GM12874 (cell line): ENCODE measurements around the gene C4orf50.

Experiments
- CTCF ChIP-seq: IDR thresholded peaks from 2 replicates; pipeline ENCODE4 v1.5.1; 2011; ENCODE audit warnings: low read depth, mild to moderate bottlenecking, control low read depth, low read length, moderate library complexity; ENCODE audit not compliant: insufficient read depth

C4orf50 gene

DNA sequence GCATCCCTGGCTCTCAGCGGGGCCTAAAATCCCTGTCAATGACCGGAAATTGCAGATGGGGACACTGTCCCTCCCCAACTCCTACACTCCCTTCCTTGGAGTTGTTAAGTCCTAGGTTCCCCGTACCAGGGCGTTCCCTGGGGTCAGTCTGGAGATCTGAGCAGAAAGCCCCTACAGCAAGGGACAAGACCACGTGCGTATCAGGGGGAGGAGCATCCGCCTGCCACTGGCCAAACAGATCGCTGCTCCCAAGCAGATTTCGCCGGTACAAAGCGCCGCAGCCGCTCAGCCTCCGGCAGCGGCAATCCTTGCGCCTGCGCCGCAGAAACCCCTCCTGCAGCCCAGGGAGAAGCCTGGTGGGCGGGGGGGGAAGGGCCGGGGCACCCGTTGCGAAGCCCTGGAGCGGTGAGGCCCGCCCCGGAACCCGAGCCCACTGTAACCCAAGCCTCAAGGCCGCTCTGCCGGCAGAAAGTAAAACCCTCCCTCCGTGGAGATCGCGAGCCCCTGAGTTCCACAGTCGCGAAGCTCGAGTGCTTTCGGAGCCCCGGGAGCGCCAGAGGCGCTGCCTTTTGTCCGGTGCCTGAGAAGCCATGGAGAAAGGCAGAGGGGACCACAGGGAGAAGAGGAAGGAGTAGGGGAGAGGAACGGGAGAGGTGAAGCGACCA is 128.0 kb downstream of the C4orf50 start:
- no peak for TF ChIP-seq CTCF

GRCh38 chr4:5889002-5889696 is 129.1 kb downstream of the C4orf50 start:
- no peak for TF ChIP-seq CTCF

DNA sequence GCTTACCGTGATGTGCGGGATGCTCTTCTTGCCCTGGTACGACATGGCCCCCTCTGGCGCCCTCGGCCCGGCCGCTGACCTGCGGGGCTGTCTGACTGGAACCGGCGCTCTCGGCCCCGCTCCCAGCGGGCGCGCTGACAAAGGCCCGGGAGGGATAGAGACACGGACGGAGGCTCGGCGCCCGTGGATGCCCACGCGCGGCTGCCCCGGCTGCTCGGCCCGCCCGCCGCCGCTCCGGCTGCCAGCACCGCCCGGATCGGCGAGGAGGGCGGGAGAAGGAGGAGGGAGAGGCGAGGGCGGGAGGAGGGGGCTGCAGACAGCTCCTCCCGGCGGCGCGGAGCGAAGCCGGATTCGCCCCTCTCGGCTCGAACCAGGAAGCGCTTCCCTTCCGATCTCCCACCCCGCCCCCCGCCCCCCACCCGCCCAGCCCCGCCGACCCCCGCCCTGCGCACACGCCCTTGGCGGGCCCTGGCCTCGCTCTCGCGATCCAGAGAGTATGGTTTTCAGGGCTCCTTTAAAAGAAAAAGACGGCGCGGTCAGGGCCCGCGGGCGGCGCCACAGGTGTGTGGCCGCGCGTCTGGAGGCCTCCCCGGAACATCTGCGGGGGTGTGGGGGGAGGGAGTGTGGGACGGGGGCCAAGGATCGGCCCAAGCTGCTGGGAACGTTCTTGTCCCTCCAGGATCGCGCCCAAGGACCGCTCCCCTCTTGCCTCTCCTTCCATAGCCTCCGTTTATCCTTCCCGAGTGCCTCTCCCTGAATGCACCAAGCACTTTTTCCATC is 129.8 kb downstream of the C4orf50 start:
- no peak for TF ChIP-seq CTCF

DNA sequence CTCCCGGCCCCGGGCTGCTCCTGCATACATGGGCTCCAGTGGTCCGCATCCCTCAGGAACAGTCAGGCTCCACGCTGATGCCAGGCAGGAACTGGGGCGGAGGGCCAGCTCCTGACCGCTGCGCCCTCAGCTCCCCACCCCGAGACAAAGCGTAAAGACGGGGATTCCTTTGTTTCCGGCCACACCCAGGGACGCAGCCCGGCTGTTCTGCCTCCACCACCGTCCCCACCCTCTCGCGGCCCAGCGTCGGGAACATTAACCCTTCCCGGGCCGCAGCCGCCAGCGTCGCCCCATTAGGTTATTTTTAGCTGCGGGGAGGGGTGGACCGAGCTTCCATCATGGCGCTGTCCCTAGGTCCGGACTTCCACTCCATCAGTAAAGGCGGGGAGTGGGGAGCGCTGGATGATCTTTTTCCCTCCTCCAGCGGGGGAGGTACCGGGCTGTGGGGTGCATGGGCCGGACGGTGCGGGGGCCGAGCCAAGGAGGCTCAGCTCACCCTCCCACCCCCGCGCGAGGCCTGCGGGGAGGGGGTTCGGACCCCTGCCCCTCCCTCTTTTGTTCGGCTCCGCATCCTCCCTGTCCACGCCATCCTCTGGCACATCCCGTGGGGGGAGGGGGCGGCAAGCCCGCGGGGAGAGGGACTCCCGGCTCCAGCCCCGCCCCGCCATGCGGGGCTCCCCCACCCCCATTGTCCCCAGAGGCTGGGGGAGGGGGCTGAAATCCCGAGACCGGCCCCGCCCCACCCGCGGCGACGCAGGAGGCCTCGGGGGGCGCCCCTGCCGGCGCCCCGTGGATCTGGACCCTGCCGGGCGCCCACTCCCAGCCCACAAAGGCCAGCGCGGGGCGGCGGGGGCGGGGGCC is 130.6 kb downstream of the C4orf50 start:
- TF ChIP-seq CTCF: no peak

DNA sequence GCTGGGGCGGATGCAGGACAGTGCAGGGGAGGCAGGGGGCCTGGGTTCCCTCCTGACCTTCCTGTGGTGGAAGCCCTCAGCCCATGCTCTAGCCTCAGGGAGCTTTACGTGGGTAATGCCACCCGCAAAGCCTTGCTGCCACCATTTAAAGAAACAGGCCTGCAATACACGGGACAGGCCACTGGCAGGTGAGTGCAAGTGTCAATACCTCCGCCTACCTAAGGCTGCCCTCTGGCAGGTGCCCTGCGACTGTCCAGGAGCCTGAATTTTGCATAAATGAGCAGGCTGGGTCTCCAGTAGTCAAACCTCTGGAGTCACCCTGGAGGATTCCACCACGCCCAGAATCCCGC is 131.2 kb downstream of the C4orf50 start:
- no peak for TF ChIP-seq CTCF

- no peak for TF ChIP-seq CTCF
Observed at GRCh38 chr4:5885733-5886132, 132.5 kb downstream of the C4orf50 start.

DNA sequence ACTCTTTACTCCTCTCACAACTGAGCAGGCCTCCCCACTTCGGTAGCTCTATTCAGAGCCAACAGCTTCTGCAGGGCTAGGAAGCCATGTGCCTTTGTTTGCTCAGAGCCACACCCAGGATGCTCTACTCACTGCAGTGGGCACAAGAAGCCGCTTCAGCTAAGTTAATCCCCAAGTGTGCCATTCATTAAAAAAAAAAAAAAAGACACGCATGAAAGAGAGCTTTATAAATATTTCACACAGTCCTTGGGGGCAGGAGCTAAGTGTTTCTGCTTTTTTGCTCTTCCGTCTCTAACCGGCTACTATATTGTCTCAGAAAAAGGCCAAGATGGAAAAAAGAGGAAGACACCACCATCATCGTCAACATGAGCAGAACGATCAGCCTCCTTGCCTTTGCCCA is 133.4 kb downstream of the C4orf50 start:
- TF ChIP-seq CTCF: no peak
